IPS DF 4.7 (cell line): Measurements from ENCODE around the gene CCDC188.

Experiments
- DNase-seq: peaks from one replicate; pipeline ENCODE4 v3.0.0-alpha.2; 2013; ENCODE audit warnings: low spot score; ENCODE audit errors: extremely low read depth

Gene CCDC188

DNA sequence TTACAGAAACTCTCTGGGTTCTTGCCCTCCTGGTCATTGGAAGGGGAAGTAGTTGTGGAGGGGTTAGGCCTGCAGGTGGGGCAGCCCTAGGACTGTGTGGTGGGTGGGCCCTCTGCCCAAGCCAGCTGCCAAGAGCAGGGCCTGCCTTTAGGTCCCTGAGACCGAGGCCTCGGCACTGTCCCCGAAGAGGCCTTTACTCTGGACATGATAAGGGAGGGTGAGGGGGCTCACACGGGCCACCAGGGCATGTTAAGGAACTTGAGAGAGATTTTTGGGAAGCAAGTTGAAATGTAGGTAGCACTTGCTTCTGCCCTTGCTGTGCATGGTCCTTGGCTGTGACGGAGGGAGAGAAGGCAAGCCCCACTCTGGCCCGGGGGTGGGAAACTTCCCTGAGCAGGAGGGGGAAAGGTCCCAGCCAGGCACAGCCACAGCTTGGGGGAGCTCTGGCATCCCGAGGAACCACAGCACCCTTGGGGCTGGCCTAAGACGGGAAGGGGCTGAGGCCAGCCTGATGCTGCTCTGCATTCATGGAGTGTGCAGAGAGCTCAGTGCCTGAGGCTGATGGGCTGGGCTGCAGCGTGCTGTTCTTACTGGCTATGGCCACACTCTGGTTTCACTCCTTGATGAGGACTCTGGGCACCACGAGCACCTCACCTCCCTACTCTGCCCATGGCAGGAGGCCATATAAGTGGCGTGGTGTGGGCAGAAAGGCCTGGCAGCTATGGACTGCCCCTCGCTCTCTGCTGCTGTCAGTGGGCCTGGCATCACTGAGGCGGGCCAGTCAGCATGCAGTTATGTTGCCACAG lies 42.7 kb downstream of the CCDC188 start:
- DNase-seq, result no peak

DNA sequence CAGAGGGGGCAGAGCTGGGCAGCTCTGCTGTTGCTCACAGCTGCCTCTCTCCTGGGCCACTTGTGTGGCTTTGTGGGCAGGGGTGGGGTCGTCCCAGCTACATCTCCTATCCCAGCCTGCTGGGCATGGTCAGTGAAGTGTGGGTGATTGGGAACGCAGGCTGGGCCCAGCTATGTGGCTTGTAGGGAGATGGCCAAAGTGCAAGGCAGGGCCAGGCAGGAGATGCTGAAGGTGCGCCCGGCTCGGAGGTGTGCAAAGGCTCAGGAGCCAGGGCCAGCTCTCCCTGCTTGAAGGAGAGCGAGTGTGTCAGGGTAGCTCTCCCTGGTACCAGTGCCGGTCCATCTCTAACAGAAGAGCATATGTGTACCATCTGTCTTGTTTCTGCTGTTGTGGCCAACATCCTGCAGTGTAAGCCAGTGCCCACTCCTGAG lies 43.4 kb downstream of the CCDC188 start:
- DNase-seq, result no peak

DNA sequence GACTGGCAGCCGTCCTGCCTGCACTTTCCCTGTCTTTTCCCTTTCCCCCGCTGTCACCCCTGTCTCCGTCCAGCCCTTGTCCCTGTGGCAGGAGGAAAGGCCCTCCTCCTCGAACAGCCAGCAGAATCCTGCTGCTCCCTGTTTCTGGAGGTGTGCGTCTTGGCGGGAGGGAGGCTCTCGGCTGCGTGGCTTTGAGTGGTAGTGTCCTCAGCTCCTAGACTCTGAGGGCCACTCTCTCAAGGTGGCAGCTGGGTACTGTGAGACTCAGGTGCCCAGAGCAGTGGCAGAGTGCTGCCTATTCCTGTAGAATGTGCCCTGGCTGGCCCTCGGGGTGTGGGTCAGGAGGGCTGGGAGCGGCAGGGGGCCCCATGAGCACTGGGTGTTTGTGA lies 44.0 kb downstream of the CCDC188 start:
- no peak for DNase-seq

DNA sequence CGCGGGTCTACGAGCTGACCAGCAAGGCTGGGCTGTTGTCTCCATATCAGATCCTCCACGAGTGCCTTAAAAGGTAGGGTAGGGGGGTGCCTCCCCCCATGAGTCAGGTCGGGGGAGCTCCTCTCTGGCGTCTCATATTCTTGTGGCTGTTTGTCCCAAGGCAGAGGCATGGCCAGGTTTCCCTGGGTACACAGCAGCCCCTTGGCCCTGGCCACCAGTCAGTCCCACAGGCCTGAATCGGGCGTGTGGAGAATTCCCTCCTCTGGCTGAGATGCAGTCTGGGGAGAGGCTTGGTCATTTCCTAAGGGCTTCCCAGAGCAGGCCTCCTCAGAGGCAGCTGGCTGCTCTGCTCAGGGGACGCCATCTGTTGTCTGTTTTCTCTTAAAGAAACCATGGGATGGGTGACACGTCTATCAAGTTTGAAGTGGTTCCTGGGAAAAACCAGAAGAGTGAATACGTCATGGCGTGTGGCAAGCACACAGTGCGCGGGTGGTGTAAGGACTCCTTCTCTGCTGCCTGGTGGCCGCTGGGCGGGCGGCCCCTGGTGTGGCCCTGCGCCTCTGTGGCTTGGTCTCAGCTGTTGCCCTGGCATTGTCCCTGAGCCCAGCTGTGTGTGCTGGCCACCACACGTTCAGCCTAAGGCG lies 44.5 kb downstream of the CCDC188 start:
- no peak for DNase-seq

DNA sequence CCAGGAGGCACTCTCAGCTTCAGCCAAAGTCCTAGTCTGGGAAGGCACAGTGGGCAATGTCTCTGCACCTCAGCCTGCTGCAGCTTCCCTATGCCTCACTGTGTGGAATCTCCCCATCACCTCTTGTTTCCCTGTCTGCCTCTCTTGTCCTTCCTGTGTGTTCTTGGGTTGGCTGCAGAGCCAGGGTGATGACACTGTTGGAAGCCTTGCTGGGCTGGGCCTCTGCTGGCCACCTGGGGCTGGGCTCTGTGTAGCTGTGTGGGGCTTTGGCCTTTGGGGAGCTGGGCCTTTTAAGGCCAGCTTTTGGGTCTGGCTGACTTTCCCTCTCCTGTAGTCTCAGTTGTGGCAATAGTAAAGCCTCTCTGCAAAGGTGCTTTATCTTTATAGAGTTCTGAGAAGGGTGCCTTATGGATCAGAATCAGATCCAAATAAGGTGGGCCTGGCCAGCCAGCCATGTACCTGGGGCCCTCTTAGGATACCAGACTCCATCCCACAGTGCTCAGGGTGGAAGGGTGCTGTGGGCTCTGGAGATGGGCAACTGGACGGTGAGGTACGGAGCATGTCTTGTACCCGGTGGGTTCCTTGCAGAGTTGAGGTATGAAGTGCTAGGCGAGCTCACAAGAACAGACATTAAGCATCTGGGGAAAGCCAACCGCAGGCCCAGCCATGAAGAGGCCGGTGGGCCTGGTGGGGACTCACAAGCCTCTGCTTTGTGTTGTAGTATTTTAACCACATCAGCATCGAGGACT lies 45.2 kb downstream of the CCDC188 start:
- DNase-seq, result no peak

DNA sequence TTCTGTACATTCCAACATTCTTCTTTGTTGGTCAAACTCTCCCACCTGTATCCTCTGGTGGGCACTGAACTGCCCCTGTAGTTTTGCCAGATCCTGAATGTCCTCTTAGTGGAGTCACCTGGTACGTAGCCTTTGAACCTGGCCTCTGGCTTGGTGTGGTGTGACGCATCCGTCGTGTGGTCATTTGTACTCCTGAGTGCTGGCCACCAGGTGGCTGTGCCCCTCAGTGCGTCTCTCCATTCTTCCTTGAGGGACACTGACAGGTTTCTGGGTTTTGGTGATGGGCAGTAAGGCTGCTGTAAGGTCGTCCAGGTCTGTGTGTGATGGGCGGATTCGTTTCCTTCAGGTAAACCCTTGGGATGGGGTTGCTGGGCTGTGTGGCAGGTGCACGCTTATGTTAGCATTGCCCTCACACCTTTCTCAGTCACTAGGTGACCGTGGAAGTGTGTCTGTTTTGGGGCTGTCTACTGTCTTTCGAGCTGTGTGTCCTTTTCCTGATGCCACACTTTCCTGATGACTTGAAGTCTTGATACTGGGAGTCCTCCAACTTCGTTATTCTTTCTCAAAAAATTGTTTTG lies 48.6 kb downstream of the CCDC188 start:
- DNase-seq, result no peak

DNA sequence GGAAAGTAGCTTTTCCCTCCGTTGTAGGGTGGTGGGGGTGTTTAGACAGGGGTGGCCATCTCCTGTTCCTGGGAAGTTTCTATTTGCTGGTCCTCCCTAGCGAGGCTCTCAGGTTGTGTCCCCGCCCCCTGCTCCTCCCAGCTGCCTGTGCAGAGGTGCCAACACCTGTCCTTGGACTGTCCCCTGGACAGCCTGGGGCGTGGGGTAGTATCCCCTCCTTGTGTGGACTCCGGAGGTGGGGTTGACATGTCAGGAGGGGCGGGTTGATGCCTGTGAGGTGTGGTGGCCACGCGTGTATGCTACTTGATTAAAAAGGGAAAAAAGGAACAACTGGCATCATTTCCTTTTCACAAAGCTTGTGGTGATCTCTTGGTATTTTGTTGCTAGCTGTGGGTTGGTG lies 49.2 kb downstream of the CCDC188 start:
- DNase-seq, result no peak

DNA sequence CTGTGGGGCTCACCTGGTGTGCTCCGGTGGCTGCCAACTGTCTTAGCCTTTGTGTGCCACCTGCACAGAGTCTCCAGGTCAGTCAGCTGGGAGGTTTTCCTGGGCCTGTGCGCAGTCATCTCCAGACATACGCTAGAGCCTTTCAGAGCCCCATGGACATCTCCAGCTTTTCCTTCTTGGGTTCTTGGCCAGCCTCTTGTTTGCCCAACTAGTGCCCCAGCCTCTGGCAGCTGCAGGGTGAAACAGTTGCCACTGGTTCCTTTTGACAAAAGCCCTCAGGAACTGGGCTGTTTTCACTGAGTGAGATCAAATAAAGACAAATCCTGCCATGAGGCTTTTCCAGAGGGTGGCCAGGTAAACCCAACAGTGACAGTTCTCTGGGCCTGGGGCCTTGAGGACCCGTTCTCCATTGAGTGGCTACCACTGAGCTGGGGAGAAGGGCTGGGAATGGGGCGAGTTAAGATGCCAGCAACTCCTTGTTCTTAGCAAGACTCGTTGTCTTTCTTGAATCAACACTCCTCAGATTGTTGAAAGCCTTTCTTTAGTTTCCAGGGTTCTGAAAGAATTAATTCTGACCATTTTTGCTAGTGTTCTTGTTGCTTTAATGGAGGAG lies 51.6 kb downstream of the CCDC188 start:
- DNase-seq, result no peak
